ENCODE data around the gene BTBD2. TPM values are rescaled to one million over a fixed set of nuclear protein-coding genes. Genes with fewer than 3 reads are reported as not detected.

BTBD2 gene
- total RNA-seq, 1 donor from 2014 or later = 65.9 TPM

- Mint-ChIP-seq H3K36me3 (ENCODE audit: low read depth) (no peaks in the 10 kb centered on the region), H3K9me3 (ENCODE audit: low read depth) (no peaks in the 10 kb centered on the region), H3K27ac (ENCODE audit: unreplicated experiment) (peak overlapping the region; percentile 49), H3K4me3 (ENCODE audit: unreplicated experiment) (peak overlapping the region; percentile 83), H3K27me3 (ENCODE audit: low read depth) (no peaks in the 10 kb centered on the region), H3K4me1 (ENCODE audit: low read depth) (peaks cover 30% of the 10 kb centered on the region)
- TF ChIP-seq CTCF (IDR thresholded peaks at IDR 0.05) = no peak
- DNase-seq (ENCODE audit: low spot score) = no peak
These were observed 46.8 kb upstream of the BTBD2 start for GRCh38 chr19:2062389-2062729.

GRCh38 chr19:2061495-2062388 is 46.2 kb upstream of the BTBD2 start:
- peak overlapping the region; percentile 97 for H3K27ac Mint-ChIP-seq (ENCODE audit: unreplicated experiment)
- peaks cover 30% of the 10 kb centered on the region for H3K4me1 Mint-ChIP-seq (ENCODE audit: low read depth)
- TF ChIP-seq CTCF (IDR thresholded peaks at IDR 0.05) = no peak
- H3K36me3 Mint-ChIP-seq (ENCODE audit: low read depth) = no peaks in the 10 kb centered on the region
- DNase-seq (ENCODE audit: low spot score) = peak; percentile 99
- peak overlapping the region; percentile 83 for H3K4me3 Mint-ChIP-seq (ENCODE audit: unreplicated experiment)
- no peaks in the 10 kb centered on the region for H3K9me3 Mint-ChIP-seq (ENCODE audit: low read depth)
- no peaks in the 10 kb centered on the region for H3K27me3 Mint-ChIP-seq (ENCODE audit: low read depth)

- Mint-ChIP-seq H3K36me3 (ENCODE audit: low read depth) (no peaks in the 10 kb centered on the region), H3K27me3 (ENCODE audit: low read depth) (no peaks in the 10 kb centered on the region), H3K4me1 (ENCODE audit: low read depth) (peaks cover 34% of the 10 kb centered on the region), H3K27ac (ENCODE audit: unreplicated experiment) (peak overlapping the region; percentile 99), H3K9me3 (ENCODE audit: low read depth) (no peaks in the 10 kb centered on the region), H3K4me3 (ENCODE audit: unreplicated experiment) (peak overlapping the region; percentile 74)
- no peak for DNase-seq (ENCODE audit: low spot score)
- TF ChIP-seq CTCF (IDR thresholded peaks at IDR 0.05) = no peak
These were observed 45.5 kb upstream of the BTBD2 start for GRCh38 chr19:2060884-2061494.

- H3K4me3 Mint-ChIP-seq (ENCODE audit: unreplicated experiment) = peak overlapping the region; percentile 74
- no peak for TF ChIP-seq CTCF (IDR thresholded peaks at IDR 0.05)
- H3K27ac Mint-ChIP-seq (ENCODE audit: unreplicated experiment) = peak overlapping the region; percentile 99
- H3K36me3 Mint-ChIP-seq (ENCODE audit: low read depth) = no peaks in the 10 kb centered on the region
- no peaks in the 10 kb centered on the region for H3K27me3 Mint-ChIP-seq (ENCODE audit: low read depth)
- H3K9me3 Mint-ChIP-seq (ENCODE audit: low read depth) = no peaks in the 10 kb centered on the region
- peaks cover 43% of the 10 kb centered on the region for H3K4me1 Mint-ChIP-seq (ENCODE audit: low read depth)
- no peak for DNase-seq (ENCODE audit: low spot score)
These were observed 44.1 kb upstream of the BTBD2 start for GRCh38 chr19:2059422-2060201.
